Measurements from ENCODE around the gene HOGA1.
A peak's percentile ranks its signal among the peaks of the same experiment; 100 is the strongest.
"Not testable (repeated sequence)": the region's sequence is repeated elsewhere in the genome, so short reads cannot be mapped to it uniquely, and the experiment has no call there.

The HOGA1 gene

DNA sequence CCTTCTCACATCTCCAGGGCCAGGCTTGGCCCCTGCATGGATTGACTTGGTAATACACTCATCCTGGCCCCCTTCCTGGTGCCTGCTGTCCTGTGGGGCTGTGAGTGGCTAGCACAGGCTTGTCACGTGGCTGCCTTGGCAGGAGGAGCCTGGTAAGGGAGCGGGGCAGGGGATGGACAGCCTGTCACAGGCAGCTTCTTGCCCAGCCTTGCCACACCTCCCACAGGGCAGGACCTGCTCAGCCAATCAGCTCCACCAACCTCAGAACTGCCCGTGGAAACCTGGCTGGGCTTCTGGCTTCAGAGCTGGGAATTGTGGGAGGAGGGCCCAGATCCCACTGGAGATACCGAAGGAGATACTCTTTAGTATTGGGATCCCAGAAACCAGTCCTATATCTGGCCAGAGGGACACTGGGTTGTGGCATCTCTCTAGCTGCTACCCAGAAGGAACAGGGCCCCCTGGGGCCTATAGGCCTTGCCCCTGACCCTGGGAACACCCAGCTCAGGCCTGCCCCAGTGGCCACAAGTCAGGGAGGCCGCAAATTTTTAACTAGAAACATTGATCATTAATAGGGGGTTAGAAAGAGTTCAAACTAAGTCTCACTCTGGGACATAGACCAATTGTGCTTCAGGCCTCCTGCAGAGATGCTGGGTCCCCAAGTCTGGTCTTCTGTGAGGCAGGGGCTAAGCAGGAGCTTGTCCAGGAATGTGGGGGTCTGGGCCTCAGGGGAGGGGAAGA lies at the start of gene HOGA1:
Gene HOGA1 (plus strand): TSS at position 330 of the 738 bp plus-strand sequence. CDS start 315 bp downstream, at position 645.
- peak; percentile 75 for DNase-seq (ENCODE audit: low spot score)

DNA sequence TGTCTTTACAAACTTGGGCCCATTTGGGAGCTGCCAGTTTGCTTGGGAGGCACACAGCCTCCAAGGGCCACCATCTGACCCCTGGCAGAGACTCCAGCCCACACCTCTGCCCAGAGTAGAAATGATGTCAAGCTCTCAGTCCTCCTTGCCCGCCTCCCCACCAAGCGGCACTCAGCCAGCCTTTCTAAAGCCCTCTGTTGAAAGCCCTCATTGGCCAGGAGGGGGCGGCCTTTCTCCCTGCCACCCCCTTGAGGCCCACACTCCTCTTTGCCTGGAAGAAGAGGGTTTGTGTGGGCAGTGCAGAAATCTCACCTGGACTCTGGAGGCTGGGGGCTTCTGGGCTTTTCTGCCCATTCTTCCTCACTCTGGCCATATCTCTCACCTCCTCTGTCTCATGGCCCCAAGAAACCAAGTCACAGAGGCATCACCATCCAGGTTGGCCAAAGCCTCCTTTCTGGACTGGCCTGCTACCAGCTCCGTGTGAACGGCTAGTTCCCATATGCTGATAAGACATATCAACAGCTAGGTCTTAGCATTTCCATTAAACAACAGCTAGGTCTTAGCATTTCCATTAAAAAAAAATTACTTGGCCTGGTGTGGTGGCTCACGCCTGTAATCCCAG lies 49.3 kb upstream of the HOGA1 start:
- DNase-seq (ENCODE audit: low spot score): peak; percentile 73

DNA sequence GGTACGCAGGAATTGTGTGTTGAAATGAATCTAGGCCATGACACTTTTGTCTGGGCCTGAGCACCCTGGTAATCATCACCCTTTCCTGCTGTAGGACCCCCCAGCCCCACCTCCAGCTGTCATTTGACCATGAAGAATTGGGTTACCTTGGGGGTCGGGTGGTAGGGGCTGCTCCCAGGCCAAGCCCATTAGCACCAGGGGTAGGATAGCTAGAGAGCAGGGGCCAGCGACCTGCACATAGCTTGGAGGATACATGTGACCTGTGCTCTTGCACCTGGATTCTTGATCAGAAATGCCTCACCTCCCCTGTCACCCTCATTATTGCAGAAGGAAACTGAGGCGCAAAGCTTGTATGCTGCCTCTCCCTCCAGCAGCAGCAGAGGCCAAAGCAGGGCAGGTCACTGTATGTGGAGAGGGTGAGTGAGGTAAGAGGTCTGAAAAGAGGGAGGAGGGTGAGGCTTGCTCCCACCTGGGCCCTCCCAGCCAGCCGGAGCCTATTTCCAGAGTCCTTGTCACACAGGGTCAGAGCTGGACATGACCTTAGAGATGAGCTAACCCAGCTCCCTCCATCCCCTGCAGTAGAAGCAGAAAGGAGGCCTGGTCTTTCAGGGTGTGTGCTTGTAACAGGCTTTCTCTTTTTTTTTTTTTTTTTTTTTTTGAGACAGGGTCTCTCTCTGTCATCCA lies 46.9 kb upstream of the HOGA1 start:
- DNase-seq (ENCODE audit: low spot score): no peak

DNA sequence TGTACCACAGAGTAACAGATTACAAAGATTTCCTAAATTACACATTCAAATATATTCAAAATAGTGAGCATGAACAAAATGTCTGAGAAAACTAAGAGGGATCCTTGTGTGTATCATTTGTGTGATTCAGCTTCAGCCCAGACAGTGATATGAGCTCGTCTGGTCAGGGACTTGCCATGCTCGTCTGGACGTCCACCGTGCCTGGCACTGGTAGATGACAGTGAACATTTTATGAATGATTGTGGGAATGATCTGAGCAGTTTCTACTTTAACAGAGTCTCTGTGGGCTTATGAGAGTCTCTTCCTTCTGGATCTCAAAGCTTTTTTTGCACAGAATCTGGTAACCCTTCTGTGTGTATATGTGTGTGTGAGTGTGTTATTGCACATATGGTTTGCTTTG lies 45.8 kb upstream of the HOGA1 start:
- DNase-seq (ENCODE audit: low spot score): no peak

DNA sequence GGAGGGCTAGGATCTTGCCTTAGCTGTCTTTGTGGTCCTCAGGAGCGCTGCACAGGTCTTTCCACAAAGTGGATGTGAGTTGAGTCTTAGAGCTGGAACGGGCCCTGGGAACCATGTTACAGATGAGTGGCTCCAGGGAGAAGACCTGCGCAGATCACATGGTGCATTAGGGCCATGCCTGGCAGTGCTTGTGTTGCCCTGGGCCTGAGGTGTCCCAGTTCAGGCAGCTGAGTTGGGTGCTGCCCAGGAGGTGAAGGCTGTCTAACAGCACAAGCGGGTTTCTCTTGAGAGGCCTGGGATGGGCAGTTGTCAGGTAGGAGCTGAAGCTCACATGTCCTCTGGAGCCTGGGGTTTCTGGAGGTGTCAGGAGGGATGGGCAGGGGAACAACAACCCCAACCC lies 45.4 kb upstream of the HOGA1 start:
- no peak for DNase-seq (ENCODE audit: low spot score)

DNA sequence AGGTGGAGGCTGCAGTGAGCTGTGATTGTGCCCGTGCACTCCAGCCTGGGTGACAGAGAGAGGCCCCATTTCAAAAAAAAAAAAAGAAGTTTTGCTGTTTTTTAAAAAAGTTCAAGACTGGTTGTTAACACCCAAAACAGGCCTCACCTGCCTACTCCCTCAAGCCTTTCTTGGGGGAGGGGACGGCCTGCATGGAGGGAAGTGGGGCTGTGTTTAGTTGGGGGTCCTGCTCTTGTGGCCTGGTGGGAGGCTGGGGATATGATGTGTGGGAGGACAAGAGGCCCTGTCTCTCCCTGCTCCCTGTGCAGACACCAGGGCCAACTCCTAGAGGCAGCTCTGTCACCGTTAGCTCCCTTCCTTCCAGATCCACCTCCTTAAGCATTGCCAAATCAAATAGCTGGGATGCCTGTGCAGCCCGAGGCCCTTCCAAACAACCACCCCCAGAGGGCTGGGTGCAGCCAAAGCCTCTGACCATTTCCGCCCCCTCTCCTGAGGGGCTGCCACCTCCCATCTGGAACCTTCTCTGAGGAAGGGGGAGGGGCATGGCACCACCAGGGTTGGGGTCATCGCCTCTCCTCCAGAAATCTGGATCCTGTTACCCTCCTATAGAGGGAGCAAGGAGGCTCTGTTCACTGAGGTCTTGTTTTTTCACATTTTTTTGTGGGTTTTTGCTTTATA lies 44.5 kb upstream of the HOGA1 start:
- DNase-seq (ENCODE audit: low spot score): no peak

DNA sequence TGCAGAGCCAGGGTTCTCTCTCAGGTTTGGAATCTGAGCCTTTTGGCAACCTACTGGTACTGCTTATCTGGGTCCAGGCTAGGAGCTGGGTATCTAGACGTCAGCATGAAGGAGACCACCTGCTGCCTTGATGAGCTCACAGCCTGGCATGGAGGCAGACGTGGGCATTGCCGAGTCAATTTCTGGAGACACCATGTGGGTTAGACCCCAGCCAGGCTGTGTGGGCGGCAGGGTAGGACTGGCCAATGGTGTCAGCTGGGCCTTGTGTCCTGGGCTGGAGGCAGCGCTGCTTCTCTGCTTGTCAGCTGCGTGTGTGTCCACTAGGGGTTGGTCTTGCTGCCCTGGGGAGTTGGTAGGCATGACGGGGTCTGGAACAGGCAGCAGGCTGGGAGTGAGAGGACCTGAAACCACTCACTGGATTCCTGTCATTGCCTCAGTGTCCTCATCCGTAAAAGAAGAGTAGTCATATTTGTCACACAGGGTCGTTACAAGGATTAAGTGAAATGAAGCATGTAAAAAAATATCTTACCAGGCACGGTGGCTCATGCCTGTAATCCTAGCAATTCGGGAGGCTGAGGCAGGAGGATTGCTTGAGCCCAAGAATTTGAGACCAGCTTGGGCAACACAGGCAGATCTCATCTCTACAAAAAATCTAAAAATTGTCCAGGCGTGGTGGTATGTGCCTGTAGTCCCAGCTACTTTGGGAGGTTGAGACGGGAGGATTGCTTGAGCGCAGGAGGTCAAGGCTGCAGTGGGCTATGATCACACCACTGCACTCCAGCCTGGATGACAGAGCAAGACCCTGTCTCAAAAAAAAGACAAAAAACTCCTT lies 43.3 kb upstream of the HOGA1 start:
- no peak for DNase-seq (ENCODE audit: low spot score)

DNA sequence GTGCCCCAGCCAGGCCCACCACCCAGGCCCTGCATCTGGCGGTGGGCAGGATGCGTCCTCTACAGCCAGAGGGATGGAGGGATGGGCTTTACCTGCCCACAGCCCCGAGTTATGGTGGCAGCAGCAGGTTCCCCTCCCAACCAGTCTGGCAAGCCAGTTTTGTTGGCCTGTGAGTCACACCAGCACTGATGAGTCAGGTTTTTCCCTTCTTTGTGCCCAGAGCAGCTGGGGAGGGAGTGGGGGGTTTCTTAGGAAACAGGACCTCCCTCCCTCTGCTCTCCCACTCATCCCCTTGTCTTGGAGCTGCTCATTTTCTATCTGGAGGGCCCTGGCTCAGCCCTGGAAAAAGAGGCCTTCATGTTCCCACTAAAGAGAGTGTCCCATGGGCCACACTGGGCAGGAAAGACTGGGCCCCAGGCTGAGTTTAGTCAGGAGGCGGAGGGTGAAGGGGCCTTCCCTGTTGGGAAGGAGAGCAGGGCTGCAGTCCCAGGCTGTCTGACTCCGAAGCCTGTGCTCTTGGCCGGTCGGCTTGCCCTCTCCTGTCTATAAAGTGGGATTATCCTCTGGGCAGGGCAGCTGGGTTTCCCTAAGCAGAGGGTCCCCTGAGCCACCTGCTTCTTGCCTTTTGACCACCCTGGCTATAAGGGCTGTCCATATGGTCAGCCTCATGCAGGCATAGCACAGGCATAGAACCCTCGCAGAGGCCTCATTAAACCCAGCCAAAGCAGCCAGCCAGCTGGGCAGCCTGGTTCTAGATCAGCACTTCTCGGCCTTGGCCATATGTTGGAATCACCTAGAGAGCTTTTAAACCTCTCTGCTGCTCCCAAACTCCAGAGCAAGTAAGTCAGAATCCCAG lies 41.8 kb upstream of the HOGA1 start:
- no peak for DNase-seq (ENCODE audit: low spot score)

DNA sequence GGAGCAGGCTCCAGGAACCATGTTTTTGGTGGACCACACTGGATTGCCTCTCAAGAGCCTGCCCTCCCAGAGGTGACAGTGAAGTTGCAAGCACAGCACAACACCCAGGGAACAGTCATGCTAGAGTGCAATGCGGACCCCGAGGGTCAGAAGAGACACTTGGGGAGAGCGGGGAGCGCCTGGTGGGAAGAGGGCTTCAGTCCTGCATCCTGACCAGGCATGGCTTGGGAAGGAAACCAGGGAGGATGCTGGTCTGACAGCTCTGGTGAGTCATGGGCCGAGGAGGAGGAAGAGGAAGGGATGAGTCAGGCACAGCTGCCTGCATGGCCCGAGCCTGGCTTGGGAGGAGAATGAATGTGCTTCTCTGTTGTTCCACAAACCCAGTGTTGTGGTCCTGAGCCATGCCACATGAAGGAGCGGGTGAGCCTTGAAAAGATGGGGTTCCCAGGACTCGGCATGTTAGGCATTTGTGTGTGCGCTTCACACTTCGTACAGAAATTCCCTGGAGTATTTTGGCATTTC lies 41.1 kb upstream of the HOGA1 start:
- no peak for DNase-seq (ENCODE audit: low spot score)

DNA sequence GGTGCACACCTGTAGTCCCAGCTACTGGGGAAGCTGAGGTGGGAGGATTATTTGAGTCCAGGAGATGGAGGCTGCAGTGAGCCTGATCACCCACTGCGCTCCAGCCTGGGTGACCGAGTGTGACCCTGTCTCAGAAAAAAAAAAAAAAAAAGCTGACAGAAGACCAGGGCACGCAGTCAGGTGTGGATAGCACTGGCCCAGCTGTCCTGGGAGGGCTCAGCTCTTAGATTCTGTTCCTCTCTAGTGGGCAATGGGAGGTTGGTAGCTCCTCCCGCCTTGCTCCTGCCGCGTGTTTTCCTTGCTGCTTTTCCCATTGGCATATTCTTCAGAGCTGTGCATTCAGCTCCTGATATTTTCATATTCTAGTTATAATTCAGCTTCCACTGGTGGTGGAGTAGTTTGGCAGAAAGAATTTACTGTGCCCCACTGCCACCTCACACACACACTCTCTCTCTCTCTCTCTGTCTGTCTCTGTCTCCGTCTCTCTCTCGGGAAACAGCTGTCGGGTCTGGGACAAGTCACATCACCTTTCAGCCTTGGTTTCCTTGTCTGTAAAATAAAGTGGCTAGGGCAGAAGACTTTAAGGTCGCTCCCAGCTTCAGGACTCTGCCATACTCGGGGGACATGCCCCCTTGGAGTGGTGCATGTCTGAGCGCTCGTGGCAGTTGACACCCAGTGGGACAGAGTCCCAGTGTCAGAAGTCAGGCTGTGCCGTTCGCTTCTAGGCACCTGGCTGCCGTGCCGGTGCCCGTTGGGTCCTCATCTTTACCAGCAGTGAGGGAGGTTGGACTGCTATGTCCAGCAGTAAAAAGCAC lies 37.5 kb upstream of the HOGA1 start:
- DNase-seq (ENCODE audit: low spot score): no peak

DNA sequence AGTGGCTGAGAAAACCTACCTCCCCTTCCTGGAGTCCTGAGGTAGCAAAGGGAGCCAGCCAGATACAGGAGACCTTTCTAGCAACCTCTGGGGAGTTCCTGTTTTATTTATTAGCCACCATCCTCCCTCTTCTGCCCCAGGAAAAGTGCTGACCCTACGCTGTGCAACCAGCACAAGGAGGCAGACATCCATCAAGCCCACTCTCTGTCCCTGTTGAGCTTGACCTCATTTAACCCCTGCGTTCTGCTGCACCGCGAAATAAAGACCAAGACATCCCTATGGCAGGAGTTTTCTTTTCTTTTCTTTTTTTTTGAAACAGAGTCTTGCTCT lies 37.0 kb upstream of the HOGA1 start:
- DNase-seq (ENCODE audit: low spot score): no peak

DNA sequence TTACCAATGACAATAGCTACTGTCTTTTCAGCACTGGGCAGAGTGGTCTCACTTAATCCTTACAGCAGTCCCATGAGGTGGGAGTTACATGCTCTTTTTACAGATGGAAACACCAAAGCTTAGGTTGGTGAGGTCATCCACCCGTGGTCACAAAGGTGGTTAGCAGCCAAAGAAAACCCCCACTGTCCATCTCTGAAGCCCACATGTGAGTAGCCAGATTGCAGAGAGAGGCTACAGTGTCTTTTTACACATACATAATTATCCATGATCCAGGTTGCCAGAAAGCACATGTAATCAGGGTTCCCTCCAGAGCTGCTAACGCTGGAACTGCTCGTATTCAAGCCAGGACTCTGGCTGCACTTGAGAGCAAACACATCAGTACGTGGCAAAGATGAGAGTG lies 36.2 kb upstream of the HOGA1 start:
- no peak for DNase-seq (ENCODE audit: low spot score)

DNA sequence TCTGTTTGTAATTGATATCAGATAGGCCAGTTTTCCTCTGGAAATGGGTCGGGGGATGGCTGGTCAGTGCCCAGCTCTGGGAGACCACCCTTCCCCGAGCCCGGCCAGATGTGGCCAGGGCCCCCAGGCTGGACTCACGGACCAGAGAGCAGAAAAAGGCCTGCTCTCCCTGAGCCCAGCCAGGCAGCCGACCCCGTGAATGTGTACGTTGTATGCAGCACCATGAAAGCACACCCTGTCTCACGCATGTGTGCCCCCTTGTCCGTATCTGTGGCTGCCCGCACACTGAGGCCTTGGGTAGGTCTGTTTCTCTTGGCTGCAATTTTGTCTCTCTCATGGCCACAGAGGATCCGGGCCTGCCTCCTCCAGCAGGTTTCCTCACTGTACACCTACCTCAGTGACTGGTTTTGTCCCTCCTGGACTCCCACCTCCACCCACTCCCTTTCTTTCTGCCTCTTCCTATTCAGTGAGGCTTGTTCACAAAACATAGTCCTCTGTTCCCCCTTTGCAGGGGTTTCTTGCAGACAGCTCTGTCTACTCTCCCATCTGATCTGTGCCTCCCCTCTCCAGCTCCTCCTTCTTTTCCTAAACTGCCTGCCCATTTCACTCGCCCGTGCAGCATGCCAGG lies 35.2 kb upstream of the HOGA1 start:
- DNase-seq (ENCODE audit: low spot score): no peak

DNA sequence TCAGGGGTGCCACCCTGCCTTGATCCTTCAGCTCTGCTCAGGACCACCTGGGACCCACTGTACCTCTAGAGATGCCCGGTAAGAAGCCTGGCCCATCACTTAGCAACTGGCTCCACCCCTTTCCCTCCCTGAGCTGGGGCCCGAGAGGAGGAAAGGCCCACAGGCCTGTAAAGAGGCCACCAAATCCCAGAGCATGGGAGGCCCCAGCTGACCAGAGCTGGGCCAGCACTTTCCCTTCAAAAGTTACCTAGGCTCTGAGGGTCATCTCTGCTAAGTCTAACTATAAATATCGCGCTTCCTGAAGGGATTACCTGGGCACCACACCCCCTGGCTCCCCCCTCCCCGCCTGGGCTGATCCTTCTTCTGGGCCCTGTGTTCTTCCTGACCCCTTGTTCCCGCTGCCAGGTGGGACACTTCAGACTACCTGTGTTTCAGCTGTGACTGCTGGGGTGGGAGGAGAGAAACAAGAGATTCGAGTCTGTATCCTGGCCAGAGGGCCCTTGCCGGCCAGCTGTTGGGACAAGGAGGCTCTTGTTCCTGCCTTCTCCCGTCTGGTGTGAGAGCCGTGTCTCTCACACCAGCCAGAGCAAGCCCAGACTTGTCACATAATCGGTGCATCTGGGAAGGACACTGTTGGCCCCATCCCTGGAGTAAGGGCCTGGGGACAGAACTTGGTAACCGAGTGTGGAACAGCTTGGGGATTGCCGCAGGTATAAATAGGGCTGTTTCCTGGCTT lies 34.4 kb upstream of the HOGA1 start:
- DNase-seq (ENCODE audit: low spot score): peak; percentile 74

DNA sequence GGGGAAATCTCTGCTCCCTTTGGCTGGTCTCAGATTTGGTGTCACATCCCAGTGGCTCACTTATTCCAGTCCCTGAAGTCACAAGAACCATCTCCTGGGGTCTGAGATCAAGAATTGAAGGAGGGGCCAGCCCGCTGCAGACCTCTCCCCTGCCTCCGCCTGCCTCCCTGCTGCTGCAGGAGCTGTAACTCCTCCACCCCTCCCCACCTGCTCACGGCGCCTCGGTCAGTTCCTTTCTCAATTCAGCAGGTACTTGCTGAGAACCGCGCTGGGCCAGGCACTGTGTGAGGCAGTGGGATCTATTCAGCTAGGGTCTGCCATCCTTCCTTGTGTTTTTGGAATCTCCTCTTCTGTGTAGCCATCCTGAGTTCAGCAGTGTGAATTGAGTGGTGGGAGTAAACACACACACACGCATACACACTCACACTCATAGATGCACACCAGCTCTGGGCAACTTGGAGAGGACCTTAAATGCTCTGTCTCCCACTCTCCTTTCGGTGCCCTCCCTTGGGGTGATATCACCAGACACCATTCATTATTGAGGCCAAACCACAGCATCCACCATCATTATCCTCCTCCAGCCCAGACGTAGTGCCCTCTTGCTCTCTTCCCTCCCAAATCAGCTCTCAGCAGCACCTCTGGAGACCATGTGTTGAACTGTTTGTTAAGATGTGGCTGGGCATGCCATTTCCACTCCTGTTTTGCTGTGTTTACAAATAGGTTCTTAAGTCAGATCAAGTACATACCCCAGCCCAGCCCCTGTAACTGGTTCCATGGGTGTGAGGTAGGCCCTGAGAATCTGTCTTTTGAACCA lies 33.6 kb upstream of the HOGA1 start:
- no peak for DNase-seq (ENCODE audit: low spot score)

DNA sequence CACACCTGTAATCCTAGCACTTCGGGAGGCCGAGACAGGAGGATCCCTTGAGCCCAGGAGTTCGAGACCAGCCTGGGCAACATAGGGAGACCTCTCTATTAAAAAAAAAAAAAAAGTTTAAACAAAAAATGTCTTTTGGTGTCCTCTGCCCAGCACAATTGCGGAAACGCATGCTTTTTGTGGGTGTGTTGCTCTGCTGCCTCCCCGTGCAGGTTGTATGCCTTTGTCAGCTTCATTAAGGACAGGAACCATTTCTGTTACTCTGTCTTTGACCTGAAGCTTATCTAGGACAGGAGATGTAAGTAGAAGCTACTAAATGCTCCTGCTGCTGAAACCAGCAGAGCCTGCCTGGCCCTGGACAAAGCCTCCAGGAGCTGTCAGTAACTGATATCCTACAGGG lies 32.9 kb upstream of the HOGA1 start:
- no peak for DNase-seq (ENCODE audit: low spot score)

DNA sequence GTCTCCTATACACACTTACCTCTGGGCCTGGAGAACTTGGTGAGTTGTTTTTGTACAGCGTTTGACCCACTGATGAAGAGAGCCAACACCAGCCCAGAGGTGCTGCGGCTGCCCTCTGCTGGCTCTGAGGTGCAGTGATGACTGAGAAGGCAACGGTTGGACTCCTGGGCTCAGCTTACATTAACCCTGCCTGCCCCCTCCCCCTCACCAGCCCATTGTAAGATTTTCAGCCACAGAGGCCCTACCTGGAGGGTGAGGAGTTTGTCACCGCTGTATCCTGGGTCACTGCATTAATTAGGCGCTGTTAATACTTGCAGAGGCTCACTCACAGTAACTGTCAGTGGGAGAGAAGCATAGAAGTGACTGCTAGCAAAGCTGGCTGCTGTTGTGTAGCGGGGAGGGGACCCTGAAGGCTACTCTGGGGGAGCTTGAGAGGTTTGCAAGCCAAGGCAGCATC lies 30.6 kb upstream of the HOGA1 start:
- DNase-seq (ENCODE audit: low spot score): peak; percentile 85

DNA sequence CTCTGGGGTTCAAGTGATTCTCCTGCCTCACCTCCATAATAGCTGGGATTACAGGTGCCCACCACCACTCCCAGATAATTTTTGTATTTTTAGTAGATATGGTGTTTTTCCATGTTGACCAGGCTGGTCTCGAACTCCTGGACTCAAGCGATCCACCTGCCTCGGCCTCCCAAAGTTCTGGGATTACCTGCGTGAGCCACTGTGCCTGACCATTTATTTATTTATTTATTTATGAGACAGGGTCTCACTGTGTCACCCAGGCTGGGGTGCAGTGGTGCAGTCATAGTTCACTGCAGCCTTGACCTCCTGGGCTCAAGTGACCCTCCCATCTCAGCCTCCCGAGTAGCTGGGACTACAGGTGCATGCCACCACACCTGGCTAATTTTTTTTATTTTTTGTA lies 29.9 kb upstream of the HOGA1 start:
- DNase-seq (ENCODE audit: low spot score): not testable (repeated sequence)
